Measurements from ENCODE around the gene LRRTM2. TPM values are rescaled to one million over a fixed set of nuclear protein-coding genes. Genes with fewer than 3 reads are reported as not detected.

LRRTM2 gene
- polyA plus RNA-seq, 3 donors: 0.02 TPM; not detected in 2

GRCh38 chr5:138901716-138902115 lies 26.6 kb upstream of the LRRTM2 start:
- WGBS (ENCODE audit: insufficient coverage): no CpG with 5 or more reads among the region's 2 CpGs
- no peak overlapping the region for H2AFZ ChIP-seq (ENCODE audit: insufficient read depth, low read depth, low read length, poor library complexity, severe bottlenecking)
- no peak for TF ChIP-seq CTCF (IDR thresholded peaks at IDR 0.05)
- no peak for DNase-seq
- H3K79me2 ChIP-seq (ENCODE audit: insufficient read depth, low read length): no peaks in the 10 kb centered on the region
- peaks cover 75 to 84% of the 10 kb centered on the region in 2 donors for H3K36me3 Mint-ChIP-seq
- no peak overlapping the region for H3K9ac ChIP-seq (ENCODE audit: insufficient read depth, low read length, poor library complexity, severe bottlenecking)
- no peak overlapping the region for H3K4me3 Mint-ChIP-seq
- H3K9me3 Mint-ChIP-seq: peaks cover 0 to 3% (median 0%) of the 10 kb centered on the region in 7 donors
- H3K4me3 ChIP-seq (replicated peaks in 1 of 3; ENCODE audit: low read depth in 2 of 3, low read length in 3 of 3): no peak overlapping the region
- no peaks in the 10 kb centered on the region for H3K4me1 ChIP-seq (ENCODE audit: control insufficient read depth in 1 of 2, insufficient read depth in 2 of 2, low read length in 2 of 2)
- H3K27ac Mint-ChIP-seq: no peak overlapping the region
- H4K20me1 ChIP-seq (ENCODE audit: insufficient read depth, low read length): no peaks in the 10 kb centered on the region
- no peaks in the 10 kb centered on the region for H3K9me3 ChIP-seq (replicated peaks in 1 of 2; ENCODE audit: control insufficient read depth in 1 of 2, insufficient read depth in 1 of 2, low read length in 2 of 2)
- peaks cover 34 to 82% of the 10 kb centered on the region in 2 donors for H3K36me3 ChIP-seq (replicated peaks in 1 of 2; ENCODE audit: control insufficient read depth in 1 of 2, insufficient read depth in 2 of 2, low read length in 2 of 2)
- H3K27me3 ChIP-seq (ENCODE audit: control insufficient read depth in 2 of 2, insufficient read depth in 2 of 2, low read length in 2 of 2): no peaks in the 10 kb centered on the region
- intact Hi-C loops (cut with micrococcal nuclease): no loop called here
- no peak overlapping the region for H3K27ac ChIP-seq (ENCODE audit: low read depth in 1 of 2, low read length in 2 of 2)
- H3K4me1 Mint-ChIP-seq: no peaks in the 10 kb centered on the region
- H3K27me3 Mint-ChIP-seq (ENCODE audit: low read depth in 3 of 3): peaks cover 0 to 5% (median 0%) of the 10 kb centered on the region in 3 donors
- H3K4me2 ChIP-seq (replicated peaks; ENCODE audit: extremely low read depth, low read length, poor library complexity, severe bottlenecking): no peak overlapping the region

- Histone ChIP-seq H3K27ac (ENCODE audit: low read depth in 1 of 2, low read length in 2 of 2) (no peak overlapping the region), H3K4me2 (replicated peaks; ENCODE audit: extremely low read depth, low read length, poor library complexity, severe bottlenecking) (no peak overlapping the region)
- H3K27ac Mint-ChIP-seq: no peak overlapping the region
Observed at GRCh38 chr5:138900281-138900965, 25.3 kb upstream of the LRRTM2 start.

More at GRCh38 chr5:138900281-138900965, 25.3 kb upstream of the LRRTM2 start:
- Mint-ChIP-seq H3K27me3 (ENCODE audit: low read depth in 3 of 3) (peaks cover 0 to 5% (median 0%) of the 10 kb centered on the region in 3 donors), H3K9me3 (peaks cover 0 to 3% (median 0%) of the 10 kb centered on the region in 7 donors), H3K36me3 (peaks cover 68 to 77% of the 10 kb centered on the region in 2 donors), H3K4me3 (no peak overlapping the region), H3K4me1 (no peaks in the 10 kb centered on the region)
- peak in 1 of 3 donors; percentile 5 for DNase-seq
- no peak overlapping the region for H3K9ac ChIP-seq (ENCODE audit: insufficient read depth, low read length, poor library complexity, severe bottlenecking)
- TF ChIP-seq CTCF (IDR thresholded peaks at IDR 0.05): no peak
- peaks cover 21 to 74% of the 10 kb centered on the region in 2 donors for H3K36me3 ChIP-seq (replicated peaks in 1 of 2; ENCODE audit: control insufficient read depth in 1 of 2, insufficient read depth in 2 of 2, low read length in 2 of 2)
- H4K20me1 ChIP-seq (ENCODE audit: insufficient read depth, low read length): no peaks in the 10 kb centered on the region
- no peak overlapping the region for H3K4me3 ChIP-seq (replicated peaks in 1 of 3; ENCODE audit: low read depth in 2 of 3, low read length in 3 of 3)
- no CpG with 5 or more reads among the region's 6 CpGs for WGBS (ENCODE audit: insufficient coverage)
- H2AFZ ChIP-seq (ENCODE audit: insufficient read depth, low read depth, low read length, poor library complexity, severe bottlenecking): no peak overlapping the region
- no peaks in the 10 kb centered on the region for H3K79me2 ChIP-seq (ENCODE audit: insufficient read depth, low read length)
- no peaks in the 10 kb centered on the region for H3K9me3 ChIP-seq (replicated peaks in 1 of 2; ENCODE audit: control insufficient read depth in 1 of 2, insufficient read depth in 1 of 2, low read length in 2 of 2)
- no peaks in the 10 kb centered on the region for H3K4me1 ChIP-seq (ENCODE audit: control insufficient read depth in 1 of 2, insufficient read depth in 2 of 2, low read length in 2 of 2)
- intact Hi-C loops (cut with micrococcal nuclease): no loop called here
- no peaks in the 10 kb centered on the region for H3K27me3 ChIP-seq (ENCODE audit: control insufficient read depth in 2 of 2, insufficient read depth in 2 of 2, low read length in 2 of 2)
